ENCODE data around the gene ADAMTS1. TPM values are rescaled to one million over a fixed set of nuclear protein-coding genes. Genes with fewer than 3 reads are reported as not detected.

The ADAMTS1 gene
- total RNA-seq, 1 experiment from 2014 or later = 33.1 TPM

DNA sequence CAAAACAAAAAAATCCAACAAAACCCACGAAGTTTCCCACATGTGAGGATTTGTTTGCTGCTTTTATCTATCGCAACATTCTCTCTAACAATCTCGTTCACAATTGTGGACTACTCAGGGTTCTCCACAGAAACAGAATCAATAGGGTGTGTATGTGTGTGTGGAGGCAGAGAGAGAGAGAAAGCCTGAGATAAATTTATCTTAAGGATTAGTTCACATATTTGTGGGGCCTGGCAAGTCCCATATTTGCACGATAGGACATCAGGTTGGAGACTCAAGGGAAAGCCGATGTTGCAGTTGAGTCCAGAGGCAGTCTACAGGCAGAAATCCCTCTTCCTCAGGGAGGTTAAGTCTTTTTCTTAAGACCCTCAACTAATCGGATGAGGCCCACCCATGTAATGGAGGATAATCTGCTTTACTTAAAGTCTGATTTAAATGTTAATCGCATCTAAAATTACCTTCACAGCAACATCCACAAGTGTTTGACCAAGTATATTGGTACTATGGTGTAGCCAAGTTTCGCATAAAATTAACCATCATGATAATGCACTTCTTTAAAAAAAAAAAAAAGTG is 31.7 kb downstream of the ADAMTS1 start:
- no peak for DNase-seq (ENCODE audit: low read depth)

DNA sequence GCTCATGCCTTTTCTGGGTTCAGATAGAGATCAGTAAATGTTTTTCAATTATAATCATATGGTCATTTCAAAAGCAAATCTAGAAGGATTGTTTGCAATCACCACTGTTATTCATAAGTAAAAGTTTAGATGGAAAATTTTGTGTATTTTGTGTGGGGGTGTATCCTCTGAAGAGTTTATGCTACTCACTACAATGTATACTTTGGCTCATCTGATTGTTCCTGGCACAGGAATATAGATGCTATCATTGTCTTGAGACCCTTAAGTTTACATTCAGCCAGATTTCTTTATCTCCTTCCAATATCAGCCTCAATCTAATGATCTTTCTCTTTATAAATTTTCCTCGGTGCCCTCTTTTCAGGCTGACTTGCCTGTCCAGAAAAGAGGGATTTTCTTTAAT is 33.0 kb downstream of the ADAMTS1 start:
- no peak for DNase-seq (ENCODE audit: low read depth)

DNA sequence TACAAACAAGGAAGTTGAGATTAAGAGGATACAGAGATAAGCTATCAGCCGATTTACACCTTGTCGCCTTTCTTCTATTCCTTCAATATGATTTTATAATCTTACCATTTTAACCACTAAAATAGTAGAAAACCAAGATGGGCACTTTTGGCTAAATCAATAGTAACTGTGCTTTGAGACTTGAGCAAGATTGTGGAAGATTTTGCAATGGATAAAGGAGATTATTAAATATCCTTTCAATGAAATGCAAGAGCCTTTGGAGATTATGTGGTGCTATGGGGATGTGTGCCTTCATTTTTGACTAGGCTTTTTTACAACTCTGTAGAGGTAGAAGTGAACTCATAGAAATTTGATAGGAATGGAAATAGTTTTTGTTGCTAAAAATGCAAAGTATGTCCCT is 33.7 kb downstream of the ADAMTS1 start:
- no peak for DNase-seq (ENCODE audit: low read depth)

DNA sequence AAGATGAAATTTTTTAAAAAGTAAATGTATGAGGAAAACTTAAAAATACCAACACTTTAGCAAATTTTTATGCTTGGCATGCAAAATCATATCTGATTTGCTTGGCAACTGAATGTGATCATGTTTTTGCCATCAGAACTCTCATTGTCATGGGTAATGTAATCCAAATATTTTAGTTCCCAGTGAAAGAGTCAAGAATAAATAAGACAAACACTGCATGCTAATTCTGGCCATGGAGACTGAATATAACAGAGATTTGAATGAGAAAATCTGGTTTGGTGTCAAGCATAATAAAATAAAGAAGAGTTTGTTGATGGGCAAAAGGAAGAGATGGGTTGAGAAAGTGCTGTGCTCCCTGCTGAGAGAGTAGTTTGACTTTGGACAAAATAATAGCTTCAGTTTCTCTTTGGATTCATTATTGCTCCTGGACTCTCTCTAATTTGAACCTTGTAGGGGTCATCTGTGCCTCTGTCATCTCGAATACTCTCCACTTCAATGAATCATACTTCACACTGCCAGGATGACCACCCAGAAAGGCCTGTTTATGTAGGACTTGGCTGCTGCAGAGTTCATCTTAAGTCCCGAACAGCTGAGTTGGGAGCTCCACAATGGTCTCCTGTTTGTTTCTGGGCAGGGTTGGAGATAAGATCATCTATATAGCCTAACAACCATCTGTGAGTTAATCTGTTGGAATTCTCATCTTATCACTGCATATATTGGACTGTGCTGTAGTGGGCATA is 34.4 kb downstream of the ADAMTS1 start:
- no peak for DNase-seq (ENCODE audit: low read depth)

DNA sequence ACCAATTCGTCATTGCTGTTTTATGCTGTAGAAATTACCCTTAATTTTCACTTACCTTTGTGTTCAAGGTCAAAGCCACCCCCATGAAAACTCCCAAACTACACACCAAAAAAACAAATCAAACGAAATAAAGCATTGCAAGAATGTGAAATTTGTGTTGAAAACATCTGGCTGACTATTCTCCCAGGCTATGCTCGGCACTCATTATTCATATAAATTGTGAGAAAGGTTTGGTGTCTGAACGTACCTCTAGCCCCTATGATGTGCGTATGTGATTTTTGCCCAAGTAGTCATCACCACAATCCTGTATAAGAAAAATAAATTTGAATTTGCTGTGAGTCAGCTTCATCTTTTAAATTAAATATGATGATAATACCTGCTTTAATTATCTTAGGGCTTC is 34.9 kb downstream of the ADAMTS1 start:
- DNase-seq (ENCODE audit: low read depth) = no peak

DNA sequence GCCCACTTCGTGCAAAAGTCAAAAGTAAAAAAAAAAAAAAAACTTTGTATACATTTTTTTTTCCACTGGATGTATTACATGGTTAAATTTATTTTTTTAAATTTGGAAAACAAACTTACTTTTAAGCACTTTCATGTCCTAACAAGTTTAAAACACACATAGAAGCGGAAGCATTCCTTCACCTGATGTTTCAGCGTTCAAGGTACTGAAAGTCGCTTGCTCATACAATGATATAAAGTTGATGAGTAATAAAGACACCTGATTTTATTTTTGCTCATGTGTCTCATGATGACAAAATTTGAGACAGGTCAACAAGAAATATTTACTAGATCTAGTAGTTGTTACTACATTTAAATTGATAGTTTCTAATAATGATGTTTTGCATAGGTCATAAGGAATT is 35.5 kb downstream of the ADAMTS1 start:
- DNase-seq (ENCODE audit: low read depth) = no peak

DNA sequence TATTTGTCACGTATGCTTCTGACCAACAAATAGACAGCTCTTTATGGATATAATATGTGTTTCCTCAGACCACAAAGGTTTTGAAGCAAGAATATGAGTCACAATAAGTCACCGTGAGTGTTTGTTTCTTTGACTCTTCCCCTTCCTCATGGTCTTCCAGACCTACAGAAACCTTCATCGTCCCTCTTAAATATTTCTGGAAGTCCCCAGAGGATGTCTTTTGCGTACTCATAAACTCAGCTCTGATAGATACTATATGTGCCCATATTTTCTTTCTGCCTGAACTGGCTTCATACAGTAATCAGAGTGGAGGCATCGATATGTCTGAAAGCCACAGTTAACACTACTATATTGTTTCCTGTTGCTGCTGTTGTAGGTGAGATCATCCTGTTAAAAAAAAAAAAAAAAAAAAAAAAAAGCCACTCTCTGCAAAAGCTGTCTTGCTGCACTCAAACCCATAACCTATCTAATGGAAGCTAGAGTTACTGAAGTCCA is 38.4 kb downstream of the ADAMTS1 start:
- DNase-seq (ENCODE audit: low read depth) = peak; percentile 20

DNA sequence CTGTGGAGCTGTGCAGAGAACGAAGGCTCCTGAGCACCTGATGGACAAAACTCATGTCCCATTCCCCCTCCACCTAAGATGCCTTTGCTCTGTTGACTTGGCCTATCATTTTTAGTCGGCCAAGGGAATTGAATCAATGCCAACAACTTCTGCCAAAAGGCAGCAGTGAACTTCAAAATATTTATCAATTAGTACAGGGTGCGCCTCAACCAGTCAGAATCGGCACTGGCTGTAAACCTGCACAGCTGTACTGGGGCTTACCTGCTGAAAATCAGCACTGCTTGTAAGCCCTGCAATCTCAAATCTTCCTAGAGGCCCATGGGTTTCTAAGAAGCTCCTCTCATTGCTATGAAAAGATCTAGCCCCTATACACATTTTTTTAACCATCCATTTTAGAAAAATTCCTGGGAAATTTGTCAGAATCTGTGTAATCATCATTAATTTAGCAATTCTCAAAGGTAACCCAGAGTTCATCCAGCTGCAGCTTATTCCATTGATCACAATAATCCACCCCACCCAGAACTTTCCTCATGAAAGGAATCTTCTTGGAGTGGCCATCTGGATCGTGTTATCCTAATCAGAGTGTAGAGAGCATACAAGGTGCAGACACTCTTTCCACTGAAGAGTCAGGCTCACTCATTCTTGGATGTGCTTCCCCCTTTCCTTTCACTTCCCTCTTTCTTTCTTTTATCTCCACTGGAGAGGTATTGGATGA is 40.2 kb downstream of the ADAMTS1 start:
- no peak for DNase-seq (ENCODE audit: low read depth)

DNA sequence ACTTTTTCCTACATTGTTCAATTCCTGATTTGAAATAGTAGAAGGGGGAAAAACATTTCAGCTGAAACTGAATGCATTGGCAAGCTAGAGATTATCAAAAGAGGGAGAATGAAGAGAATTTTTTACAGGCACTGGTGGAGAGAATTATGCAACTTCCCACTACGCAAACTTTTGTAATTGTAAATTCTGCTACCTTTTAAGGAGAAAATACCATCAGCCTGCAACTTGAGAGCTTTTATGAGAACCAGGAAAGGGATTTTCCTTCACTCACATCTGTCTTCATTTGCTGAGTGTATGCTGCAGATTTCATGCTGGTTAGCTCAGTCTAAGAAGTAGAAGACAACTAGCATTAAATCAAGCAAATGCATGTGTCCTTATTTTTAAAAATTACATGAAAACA is 43.7 kb downstream of the ADAMTS1 start:
- DNase-seq (ENCODE audit: low read depth) = no peak

DNA sequence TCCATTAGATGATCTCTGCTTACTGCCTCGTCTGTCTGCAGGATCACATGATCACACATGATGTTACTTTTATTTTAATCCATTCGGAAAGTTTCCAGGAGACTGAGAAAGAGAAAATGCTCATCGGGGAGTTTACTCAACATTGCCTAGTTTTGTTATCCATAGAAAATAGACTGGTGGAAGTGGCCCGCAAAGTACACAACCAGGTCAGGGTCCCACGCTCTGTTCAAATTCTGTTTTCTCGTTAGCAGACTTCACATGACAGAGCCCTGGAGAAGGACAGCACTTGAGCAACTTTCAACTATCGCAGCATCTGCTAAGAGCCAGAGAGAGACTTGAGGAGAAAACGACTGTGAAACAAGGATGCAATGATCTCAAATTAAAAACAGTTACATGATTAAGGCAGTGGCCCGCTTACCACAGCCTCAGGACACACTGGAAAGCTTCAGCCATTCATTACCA is 44.2 kb downstream of the ADAMTS1 start:
- no peak for DNase-seq (ENCODE audit: low read depth)

DNA sequence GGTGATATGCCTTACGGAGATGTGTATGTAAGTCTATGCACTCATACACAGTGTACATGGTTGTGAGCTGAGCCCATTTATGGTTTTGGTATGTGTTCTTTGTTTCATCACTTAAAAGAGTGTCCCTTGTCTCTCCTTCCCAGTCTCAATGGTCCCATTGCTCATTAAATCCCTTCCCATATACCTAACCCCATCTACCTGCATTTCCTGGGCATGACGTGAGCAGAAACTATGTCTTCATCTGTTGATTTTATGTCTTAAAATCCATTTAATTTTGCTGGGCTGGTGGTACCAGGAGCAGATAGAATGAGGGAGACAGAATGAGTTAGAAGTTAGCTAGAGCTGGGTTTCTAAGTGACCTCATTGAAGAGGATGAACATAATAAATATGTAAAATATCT is 44.8 kb downstream of the ADAMTS1 start:
- DNase-seq (ENCODE audit: low read depth) = no peak

DNA sequence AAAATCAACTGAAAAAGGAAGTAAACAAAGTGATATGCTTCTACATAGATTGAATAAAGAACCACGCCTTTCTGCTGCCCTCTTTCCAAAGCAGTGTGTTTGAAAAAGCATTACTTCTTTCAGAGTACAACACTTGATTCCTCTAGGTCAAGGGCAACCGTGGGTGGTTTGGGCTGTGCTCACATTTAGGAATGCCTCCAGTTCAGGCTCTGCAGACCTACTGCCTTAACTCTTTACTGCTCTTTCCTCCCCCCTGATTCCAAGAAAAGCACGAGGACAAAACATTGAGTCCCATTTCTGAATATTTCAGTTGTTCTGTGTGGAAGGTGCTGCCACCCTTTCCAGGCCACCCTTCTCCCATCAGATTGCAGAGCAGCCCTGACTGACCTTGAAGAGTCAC is 45.2 kb downstream of the ADAMTS1 start:
- DNase-seq (ENCODE audit: low read depth) = no peak

DNA sequence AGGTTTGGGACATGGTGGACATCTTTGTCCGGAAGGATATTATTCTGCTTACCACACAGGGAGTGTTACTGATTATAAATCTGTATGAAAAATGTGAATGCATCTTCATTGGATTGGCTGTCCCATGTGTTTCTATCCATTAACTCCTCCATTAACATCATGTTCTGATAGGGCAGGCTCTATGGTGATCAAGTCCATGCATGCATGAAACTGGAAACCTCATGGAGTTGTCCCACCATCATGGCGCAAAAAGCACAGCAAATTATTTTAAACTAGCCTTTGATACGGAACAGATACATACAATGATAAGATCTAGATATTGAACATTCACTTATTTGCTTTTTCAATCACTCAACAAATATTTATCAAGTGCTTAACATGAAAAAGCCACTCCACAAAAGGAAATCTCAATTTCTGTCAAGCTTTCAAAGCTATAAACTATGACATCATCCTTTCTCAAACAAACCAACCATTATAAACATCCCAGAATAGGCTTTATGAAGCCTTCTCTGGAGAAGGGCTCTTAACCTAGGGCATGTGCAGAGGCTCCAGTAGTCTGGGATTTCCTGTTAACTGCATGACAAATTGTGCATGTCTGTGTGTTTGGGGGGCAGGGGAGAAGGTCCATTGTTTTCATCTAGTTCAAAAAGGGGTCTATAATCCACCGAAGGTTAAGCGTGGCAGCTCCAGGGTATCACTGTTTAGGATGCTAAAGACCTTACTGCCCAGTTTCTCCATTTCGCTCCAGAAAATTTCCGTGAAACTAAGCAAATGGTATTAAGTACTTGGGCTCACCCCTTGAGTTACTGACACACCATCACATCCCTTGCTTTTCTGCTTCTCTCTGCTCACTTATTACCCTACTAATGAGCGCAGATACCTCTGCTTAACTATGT is 46.1 kb downstream of the ADAMTS1 start:
- no peak for DNase-seq (ENCODE audit: low read depth)

DNA sequence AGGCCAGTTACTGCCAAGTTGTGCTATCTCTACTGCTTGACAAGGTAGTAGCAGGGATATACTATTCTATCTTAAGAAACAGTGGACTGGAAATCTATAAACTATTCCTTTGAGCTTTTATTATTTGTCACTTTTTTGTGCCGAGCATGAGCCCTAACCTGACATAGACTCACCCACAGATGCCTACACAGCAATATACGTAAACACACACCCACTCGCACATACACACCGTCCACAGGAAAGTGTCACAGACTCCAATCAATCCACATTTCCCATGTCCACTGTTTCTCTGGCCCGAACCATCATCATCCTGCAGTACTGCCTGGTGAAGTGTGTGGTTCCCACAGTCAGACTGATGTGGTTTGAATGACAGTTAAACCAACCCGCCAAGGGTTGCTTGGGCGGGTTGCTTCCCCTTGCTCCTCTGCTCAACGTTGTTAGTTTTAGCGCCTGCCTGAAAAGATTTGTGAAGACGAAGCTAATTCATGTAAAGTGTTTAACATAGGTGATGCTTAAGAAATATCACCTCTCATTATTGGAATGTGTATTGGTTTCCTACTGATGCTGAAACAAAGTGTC is 47.2 kb downstream of the ADAMTS1 start:
- no peak for DNase-seq (ENCODE audit: low read depth)

DNA sequence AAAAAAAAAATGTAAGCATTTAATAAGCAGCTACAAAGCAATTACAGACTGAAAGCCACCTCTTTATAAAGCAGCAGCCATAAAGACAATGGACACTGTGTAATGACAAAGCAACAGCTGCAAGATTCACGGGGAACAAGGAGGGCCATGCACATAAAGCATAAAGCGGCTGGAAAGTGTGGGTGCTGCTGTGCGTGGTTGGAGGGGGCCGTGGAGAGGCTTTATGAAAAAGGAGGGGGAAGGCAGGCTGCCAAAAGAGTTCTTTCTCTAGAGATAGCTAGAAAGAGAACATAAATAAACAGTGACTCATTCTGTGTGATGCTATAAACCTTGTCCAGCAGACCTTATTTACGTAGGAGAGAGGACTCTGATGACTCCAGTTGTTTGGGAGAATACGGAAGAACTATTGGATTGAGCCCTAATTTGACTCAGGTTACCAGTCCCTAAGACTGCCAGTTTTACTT is 49.3 kb downstream of the ADAMTS1 start:
- peak; percentile 35 for DNase-seq (ENCODE audit: low read depth)

DNA sequence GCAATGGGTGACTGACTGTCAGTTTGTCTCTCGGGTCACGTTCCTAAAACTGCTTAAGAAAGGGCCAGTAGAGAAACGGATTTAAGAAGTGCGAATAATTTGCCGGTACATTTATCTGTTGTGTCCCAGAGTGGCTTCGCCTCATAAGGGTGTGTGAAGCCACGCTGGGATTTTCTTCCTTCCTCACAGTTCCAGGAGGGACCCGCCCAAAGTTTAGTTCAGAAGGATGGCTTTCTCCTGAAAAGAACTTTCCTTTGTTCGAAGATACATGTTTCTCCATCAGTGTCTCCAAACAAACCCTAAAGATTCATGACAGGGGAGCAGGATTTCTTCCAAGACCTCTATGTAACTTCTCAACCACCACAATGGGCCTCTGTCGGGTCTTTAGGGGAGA is 49.8 kb downstream of the ADAMTS1 start:
- no peak for DNase-seq (ENCODE audit: low read depth)

DNA sequence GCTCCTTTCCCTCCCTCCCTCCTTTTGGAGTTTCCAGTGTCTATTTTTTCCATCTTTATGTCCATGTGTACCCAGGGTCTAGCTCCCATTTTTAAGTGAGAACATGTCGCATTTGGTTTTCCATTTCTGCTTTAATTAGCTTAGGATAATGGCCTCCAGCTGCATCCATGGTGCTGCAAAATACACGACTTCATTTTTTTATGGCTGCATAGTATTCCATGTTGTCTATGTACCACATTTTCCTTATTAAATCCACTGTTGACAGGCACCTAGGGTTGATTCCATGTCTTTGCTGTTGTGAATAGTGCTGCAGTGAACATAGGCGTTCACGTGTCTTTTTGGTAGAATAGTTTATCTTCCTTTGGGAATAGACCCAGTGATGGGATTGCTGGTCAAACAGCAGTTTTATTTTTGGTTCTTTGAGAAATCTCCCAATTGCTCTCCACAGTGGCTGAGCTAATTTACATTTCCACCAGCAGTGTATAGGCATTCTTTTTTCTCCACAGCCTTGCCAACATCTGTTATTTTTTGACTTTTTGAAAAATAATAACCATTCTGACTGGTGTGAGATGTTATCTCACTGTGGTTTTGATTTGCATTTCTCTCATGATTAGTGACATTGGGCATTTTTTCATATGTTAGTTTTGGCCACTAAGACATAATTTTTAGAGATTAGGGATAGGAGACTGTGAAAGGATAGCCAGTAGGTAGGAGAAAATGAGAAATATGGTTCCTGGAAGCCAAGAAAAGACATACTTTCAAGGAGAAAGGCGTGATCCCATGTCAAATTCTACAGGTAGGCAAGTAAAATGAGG is 50.4 kb downstream of the ADAMTS1 start:
- DNase-seq (ENCODE audit: low read depth) = no peak

DNA sequence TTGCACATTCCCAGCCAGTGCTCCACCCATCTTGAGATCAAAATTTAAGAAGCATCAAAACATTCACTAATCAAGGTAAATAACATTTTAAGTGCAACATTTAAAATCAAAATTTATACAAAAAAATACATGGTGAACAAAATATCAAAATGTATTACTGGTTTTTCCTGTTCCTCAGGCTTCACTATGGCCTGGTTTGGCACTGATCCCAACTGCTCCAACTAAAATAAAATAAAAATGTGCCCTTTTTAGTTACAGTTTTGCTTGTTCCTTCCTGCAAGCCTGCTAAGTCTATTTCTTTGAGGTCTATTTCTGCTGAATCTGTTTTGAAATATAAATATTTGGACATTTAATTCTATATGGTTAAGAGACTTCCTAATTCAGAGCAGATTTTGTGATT is 54.9 kb downstream of the ADAMTS1 start:
- DNase-seq (ENCODE audit: low read depth) = no peak

DNA sequence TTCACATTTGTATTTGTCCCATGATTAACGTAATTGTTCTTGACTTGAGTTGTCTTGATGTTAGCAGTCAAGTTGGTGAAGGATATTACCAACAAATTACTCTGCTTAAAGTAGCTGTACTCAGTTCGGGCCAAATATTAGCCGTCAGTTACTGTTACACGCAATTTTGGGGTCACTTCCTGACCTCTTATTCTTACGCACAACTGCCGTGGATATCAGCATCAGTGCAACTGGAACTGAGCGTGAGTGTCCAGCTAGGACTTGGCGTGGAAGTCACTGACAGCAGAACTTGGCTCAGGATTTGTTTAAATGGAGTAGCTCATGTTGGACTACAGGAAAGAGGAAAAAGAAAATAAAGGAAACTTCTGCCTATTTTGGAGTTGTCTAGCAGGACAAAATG is 56.4 kb downstream of the ADAMTS1 start:
- DNase-seq (ENCODE audit: low read depth) = no peak

Data from Daoy (cell line).